Loucy (cell line): Measurements from ENCODE around the gene FSTL3.

ENCODE experiments used
- EZH2phosphoT487 ChIP-seq: fragments of 200-600 bp; IDR thresholded peaks from 2 replicates; pipeline ENCODE4 v1.6.1; 2018; ENCODE audit warnings: antibody characterized with exemption, mild to moderate bottlenecking, moderate library complexity, borderline replicate concordance
- TF ChIP-seq, protein P1 (sequence below): fragments of 200-600 bp; sonication (generic); conservative IDR thresholded peaks from 2 replicates; pipeline ENCODE4 v1.5.1; 2014; ENCODE audit warnings: mild to moderate bottlenecking, antibody characterized with exemption, low read length

GRCh38 chr19:677601-678436, 1.6 kb downstream of the FSTL3 start:
- TF ChIP-seq, protein P1, sequence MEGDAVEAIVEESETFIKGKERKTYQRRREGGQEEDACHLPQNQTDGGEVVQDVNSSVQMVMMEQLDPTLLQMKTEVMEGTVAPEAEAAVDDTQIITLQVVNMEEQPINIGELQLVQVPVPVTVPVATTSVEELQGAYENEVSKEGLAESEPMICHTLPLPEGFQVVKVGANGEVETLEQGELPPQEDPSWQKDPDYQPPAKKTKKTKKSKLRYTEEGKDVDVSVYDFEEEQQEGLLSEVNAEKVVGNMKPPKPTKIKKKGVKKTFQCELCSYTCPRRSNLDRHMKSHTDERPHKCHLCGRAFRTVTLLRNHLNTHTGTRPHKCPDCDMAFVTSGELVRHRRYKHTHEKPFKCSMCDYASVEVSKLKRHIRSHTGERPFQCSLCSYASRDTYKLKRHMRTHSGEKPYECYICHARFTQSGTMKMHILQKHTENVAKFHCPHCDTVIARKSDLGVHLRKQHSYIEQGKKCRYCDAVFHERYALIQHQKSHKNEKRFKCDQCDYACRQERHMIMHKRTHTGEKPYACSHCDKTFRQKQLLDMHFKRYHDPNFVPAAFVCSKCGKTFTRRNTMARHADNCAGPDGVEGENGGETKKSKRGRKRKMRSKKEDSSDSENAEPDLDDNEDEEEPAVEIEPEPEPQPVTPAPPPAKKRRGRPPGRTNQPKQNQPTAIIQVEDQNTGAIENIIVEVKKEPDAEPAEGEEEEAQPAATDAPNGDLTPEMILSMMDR, result no peak
- TF ChIP-seq EZH2phosphoT487, result no peak
